Endometrial microvascular endothelial cells (primary cell): Measurements from ENCODE around the gene ADA. TPM values are rescaled to one million over a fixed set of nuclear protein-coding genes. Genes with fewer than 3 reads are reported as not detected.
"Not testable (repeated sequence)": the region's sequence is repeated elsewhere in the genome, so short reads cannot be mapped to it uniquely, and the experiment has no call there.

Experiments
- in situ Hi-C: cut with HindIII; loops from 2 replicates; pipeline ENCODE4 v1.10.0; 2017; ENCODE audit warnings: low sequenced_read_pairs, low pct_unique_long_range_greater_than_20kb; ENCODE audit errors: inconsistent ontology term
- total RNA-seq: library from RNA; depleted of rRNA; stranded (reverse); fragments of >200 nt; gene quantifications from one replicate; pipeline ENCODE4 v1.2.3, GENCODE V29; 2015; ENCODE audit errors: inconsistent ontology term

Gene ADA
- total RNA-seq, 1 donor from 2014 or later, result 6.5 TPM

- in situ Hi-C loops, result no loop called here
Observed at GRCh38 chr20:44590980-44591778, 60.3 kb downstream of the ADA start.

DNA sequence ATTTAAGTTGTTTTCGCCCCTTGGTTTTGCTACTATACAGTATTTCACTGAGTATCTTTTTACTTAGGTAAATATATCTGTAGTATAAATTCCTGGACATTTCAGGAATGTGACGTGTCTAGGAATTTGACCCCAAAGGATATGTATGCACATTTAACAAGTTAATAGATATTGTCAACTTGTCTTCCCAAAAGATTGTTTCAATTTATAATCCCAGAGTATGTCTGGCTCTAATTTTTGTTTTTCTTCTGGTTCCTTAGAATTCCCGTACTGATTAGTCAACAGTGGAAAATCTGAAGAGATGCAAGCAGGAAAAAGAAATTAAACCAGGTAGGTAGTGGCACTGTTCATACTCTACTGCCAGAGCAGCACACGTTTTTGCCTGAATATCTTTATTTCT lies 62.0 kb downstream of the ADA start:
- in situ Hi-C loops, result no loop called here

DNA sequence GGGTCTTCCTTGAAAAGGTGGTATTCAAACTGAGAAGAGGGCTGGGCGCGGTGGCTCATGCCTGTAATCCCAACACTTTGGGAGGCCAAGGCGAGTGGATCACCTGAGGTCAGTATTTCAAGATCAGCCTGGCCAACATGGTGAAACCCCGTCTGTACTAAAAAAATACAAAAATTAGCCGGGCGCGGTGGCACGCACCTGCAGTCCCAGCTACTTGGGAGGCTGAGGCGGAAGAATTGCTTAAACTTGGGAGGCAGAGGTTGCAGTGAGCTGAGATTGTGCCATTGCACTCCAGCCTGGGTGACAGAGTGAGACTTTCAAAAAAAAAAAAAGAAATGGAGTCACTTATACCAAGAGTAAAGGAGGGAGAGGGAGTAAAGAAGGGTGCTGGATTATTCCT lies 63.2 kb downstream of the ADA start:
- in situ Hi-C loops, result not testable (repeated sequence)

GRCh38 chr20:44587035-44587980 lies 64.2 kb downstream of the ADA start:
- in situ Hi-C loops, result no loop called here

DNA sequence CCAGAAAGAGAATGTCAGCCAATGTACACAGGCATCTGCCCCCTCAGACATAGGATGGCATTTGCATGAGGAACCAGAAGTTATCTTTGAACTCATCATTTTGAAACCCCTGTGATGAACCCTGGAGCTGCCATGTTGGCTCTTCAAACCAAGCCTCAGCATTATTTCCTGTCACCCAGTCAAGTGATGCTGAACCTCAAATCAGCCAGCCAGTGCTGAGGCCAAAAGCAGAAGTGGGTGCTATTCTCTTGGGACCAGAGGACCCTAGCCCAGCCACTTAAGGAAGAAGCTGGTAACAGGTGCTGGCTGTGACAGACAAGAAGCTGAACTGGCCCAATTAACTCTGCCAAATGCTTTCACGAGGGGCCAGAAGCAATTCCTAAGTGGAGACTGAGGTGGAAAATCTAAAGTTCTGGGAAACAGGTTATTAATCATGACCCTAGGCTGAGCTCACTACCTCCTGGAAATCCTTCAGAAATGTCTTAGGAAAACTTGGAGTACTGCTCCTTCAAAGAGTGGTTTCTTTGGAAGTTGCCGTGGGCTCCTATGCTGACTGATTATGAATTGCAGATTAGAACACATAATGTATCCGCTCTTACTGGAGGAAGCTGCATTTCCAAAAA lies 65.1 kb downstream of the ADA start:
- in situ Hi-C loops, result no loop called here

- in situ Hi-C loops, result no loop called here
Observed at GRCh38 chr20:44585057-44585963, 66.2 kb downstream of the ADA start.

- in situ Hi-C loops, result no loop called here
Observed at GRCh38 chr20:44584162-44584561, 67.3 kb downstream of the ADA start.

GRCh38 chr20:44583157-44583556 lies 68.3 kb downstream of the ADA start:
- in situ Hi-C loops, result no loop called here

- in situ Hi-C loops, result no loop called here
Observed at GRCh38 chr20:44582311-44583025, 69.0 kb downstream of the ADA start, which contains the start of gene PKIG. TSS of gene PKIG (plus strand) at chr20:44582579. CDS start at chr20:44614557, 31,978 bp downstream.

DNA sequence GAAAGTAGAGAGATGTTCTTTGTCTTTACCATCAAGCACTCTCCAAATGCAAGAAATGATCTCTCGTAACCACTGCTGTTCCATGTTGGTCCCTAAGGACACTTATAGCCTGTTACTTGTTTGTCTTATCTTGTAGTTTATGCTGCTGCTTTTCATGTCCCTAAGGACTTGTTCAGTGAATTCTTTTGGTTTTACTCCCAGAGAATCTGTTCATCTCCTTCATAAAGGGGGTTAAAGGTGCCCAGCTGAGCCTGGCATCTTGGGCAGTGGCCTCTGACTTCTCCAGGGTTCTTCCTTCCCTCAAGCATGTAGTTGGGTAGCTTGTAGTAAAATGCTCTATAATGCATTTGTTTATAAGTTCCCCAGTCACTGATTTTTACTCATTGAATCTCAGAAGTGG lies 70.0 kb downstream of the ADA start:
- in situ Hi-C loops, result no loop called here

- in situ Hi-C loops, result no loop called here
Observed at GRCh38 chr20:44580581-44581268, 70.8 kb downstream of the ADA start.

DNA sequence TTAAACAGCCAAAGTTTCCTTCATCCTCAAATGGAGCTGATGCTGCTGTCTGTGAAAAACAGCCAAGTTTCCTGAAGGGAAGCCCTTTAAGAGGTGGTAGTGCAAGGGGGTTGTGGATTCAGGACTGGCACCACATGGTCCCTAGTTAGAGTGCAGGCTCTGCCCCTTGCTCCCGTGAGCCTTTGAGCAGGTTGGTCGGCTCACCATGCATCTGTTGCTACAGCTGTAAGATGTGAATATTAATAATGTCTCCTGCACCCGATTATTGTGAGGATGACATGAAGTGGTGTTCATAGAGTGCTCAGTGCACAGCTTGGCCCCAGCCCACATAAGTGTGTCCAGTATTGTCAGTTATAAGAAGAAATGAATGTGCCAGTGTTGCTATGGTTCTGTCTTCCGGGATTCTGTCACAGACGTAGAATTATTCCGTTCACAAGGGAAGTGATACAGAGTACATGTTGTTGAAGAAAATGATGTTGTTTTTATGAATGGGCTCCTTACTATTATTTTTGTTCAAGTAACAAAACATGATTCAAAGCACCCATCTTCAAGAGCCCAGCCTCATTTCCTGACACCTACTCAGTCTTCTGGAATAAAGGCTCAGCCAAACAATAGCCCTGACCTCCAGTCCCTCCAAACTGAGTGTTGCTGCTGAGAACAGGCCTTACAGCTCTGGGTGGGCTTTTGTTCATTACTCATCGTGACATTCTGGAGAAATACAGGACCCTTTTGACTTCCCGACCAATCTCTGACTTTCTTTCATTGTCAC lies 72.0 kb downstream of the ADA start:
- in situ Hi-C loops, result no loop called here

DNA sequence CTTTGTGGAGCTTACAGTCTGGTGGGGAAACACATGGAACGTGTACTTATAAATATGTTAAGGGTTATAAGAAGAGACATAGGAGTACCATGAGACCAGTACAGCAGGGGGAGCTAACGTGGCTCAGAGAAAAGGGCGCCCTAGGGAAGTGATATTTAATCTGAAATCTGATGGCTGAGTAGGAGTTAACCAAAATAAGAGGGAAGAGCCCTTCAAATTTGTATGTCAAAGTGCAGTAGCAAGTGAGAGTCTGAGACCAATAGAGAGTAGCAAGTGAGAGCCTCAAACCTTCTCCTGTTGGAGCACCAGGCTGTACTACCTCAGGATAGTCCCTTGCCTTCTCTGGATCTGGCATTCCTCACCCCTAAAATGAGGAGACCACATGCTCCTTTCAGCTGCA lies 75.2 kb downstream of the ADA start:
- in situ Hi-C loops, result no loop called here

DNA sequence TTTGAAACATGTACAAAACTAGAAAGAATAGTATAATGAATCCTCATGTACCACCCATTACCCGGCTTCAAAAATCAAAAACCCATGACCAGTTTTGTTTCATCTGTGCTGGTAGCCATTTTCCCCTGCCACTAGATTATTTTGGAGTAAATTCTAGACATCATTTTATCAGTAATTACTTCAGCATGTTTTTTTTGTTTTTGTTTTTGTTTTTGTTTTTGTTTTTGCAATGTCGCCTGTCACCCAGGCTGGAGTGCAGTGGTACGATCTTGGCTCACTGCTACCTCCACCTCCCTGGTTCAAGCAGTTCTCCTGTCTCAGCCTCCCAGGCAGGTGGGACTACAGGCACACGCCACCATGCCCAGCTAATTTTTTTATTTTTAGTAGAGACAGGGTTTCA lies 77.1 kb downstream of the ADA start:
- in situ Hi-C loops, result no loop called here

- in situ Hi-C loops, result no loop called here
Observed at GRCh38 chr20:44573501-44573869, 78.0 kb downstream of the ADA start.

DNA sequence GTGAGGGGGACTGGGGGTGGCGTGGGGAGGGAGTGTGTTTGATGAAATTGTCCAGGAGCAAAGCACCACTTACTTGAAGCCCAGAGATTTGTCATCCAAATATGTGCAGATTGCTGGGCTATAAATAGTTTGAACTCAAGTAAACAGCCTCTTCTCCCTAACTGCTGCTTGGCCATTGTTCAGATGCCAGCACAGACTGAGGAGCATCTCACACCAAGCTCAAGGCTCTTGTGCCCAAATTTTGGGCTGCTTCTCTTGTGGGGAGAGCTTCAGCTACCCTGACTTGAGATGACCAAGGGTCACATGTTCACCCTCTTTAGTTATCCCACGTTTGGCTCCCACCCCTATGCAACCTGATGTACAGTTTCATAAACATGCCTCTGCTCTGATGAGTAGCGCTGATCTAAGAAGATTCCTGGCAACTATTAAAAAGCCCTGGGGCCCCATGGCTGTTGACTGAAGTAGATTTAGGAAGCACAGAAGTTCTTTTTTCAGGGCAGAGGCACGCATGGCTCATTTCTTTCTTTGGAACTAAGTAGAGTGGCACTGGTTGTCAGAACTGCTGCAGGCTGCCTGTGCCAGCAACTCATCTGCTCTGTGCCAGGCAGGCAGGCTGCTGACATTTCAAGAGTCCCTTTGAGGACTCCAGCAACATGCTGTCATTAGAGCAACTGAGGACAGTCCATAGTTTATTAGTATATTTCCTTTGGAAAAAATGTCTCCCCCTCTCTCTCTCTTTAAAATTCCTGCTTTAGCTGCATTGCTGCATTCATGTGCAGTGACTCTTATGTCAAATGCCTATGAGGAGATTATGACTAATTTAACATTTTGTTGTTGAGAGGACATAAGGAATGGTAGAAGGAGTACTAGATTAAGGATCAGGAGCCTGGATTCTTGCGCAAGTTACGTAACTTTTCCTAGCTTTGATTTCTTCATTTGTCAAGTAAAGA lies 78.7 kb downstream of the ADA start:
- in situ Hi-C loops, result no loop called here
